ENCODE results near the gene LYZL1. TPM values are rescaled to one million over a fixed set of nuclear protein-coding genes. Genes with fewer than 3 reads are reported as not detected.

LYZL1 gene
- total RNA-seq, 3 donors from 2014 or later, result not detected

GRCh38 chr10:29255104-29255503 lies 33.8 kb upstream of the LYZL1 start:
- Histone ChIP-seq H3K36me3 (no peaks in the 10 kb centered on the region), H3K9me3 (no peaks in the 10 kb centered on the region), H3K4me3 (no peak overlapping the region), H3K4me1 (no peaks in the 10 kb centered on the region), H3K27ac (no peak overlapping the region), H3K27me3 (peaks cover 0 to 5% of the 10 kb centered on the region in 2 donors)
- DNase-seq (ENCODE audit: low spot score in 2 of 2), result no peak
- no peak for TF ChIP-seq POLR2A (IDR thresholded peaks at IDR 0.05)
- TF ChIP-seq POLR2AphosphoS5 (IDR thresholded peaks at IDR 0.05), result no peak
- TF ChIP-seq, protein P1, sequence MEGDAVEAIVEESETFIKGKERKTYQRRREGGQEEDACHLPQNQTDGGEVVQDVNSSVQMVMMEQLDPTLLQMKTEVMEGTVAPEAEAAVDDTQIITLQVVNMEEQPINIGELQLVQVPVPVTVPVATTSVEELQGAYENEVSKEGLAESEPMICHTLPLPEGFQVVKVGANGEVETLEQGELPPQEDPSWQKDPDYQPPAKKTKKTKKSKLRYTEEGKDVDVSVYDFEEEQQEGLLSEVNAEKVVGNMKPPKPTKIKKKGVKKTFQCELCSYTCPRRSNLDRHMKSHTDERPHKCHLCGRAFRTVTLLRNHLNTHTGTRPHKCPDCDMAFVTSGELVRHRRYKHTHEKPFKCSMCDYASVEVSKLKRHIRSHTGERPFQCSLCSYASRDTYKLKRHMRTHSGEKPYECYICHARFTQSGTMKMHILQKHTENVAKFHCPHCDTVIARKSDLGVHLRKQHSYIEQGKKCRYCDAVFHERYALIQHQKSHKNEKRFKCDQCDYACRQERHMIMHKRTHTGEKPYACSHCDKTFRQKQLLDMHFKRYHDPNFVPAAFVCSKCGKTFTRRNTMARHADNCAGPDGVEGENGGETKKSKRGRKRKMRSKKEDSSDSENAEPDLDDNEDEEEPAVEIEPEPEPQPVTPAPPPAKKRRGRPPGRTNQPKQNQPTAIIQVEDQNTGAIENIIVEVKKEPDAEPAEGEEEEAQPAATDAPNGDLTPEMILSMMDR (IDR thresholded peaks at IDR 0.05), result no peak
- intact Hi-C loops (cut with DNase I; ENCODE audit: low total_unique reads), result no loop called here

DNA sequence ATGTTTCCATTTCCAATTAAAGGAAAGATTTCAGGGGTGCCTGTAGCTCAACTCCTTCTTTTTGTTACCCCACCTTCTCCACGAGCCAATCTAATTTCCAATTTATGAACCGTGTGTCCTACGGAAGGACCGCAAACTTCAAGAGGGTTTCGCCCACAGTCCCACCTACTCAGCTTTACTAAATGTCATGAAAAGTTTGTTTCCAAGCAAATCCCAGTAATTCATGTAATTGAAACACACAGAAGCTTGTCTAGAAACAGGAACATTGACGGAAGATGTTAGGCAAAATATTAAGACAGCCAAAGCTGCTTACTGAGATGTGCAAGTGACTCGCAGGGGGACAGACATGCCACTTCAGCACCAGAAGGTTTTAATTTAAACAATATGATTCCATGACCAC lies 32.9 kb upstream of the LYZL1 start:
- intact Hi-C loops (cut with DNase I; ENCODE audit: low total_unique reads), result no loop called here
- Histone ChIP-seq H3K27me3 (peaks cover 0 to 5% of the 10 kb centered on the region in 2 donors), H3K4me3 (no peak overlapping the region), H3K9me3 (no peaks in the 10 kb centered on the region), H3K4me1 (no peaks in the 10 kb centered on the region), H3K36me3 (no peaks in the 10 kb centered on the region), H3K27ac (no peak overlapping the region)
- TF ChIP-seq POLR2A (IDR thresholded peaks at IDR 0.05) (no peak), POLR2AphosphoS5 (IDR thresholded peaks at IDR 0.05) (no peak)
- TF ChIP-seq, protein P1 (IDR thresholded peaks at IDR 0.05), result no peak
- no peak for DNase-seq (ENCODE audit: low spot score in 2 of 2)

GRCh38 chr10:29256586-29256985 lies 32.3 kb upstream of the LYZL1 start:
- no peak overlapping the region for H3K4me3 ChIP-seq
- intact Hi-C loops (cut with DNase I; ENCODE audit: low total_unique reads), result no loop called here
- peaks cover 0 to 5% of the 10 kb centered on the region in 2 donors for H3K27me3 ChIP-seq
- H3K9me3 ChIP-seq, result no peaks in the 10 kb centered on the region
- H3K27ac ChIP-seq, result no peak overlapping the region
- H3K4me1 ChIP-seq, result no peaks in the 10 kb centered on the region
- H3K36me3 ChIP-seq, result no peaks in the 10 kb centered on the region
- TF ChIP-seq, protein P1 (IDR thresholded peaks at IDR 0.05), result no peak
- TF ChIP-seq POLR2A (IDR thresholded peaks at IDR 0.05) (no peak), POLR2AphosphoS5 (IDR thresholded peaks at IDR 0.05) (no peak)
- no peak for DNase-seq (ENCODE audit: low spot score in 2 of 2)

DNA sequence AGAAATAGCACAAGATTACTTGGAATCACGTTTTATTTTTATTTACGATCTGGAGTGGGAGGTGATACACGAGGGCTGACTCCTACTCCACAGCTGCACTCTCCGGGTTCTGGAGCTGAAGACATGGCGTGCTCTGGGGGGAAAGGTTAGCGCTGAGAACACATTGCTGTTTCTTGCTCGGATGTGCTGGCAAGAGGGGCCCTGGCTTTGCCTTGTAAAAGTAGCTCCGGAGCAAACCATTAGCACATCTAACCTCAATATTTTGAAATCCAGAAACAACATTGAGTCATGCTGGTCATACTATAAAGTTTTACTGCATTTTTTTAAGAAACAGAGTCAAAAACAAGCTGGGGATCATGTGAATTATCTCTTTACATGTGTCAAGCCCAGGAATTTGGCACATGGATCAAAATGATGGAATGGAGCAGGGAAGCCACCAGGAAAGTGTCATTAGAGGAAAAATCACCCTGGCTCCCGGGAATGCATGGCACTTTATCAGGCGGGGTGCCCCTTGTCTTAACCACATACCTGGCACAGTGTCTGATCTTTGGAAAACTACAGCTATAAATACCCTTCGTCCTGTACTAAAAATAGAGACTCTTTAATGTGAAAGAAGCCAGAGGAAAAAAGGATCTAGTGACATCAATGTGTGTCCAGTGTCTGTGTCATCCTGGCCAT lies 31.6 kb upstream of the LYZL1 start:
- TF ChIP-seq POLR2A (IDR thresholded peaks at IDR 0.05) (no peak), POLR2AphosphoS5 (IDR thresholded peaks at IDR 0.05) (peak; percentile 17 to 42 (median 38))
- peak in 1 of 2 donors; percentile 38 for DNase-seq (ENCODE audit: low spot score in 2 of 2)
- H3K27me3 ChIP-seq, result peaks cover 0 to 5% of the 10 kb centered on the region in 2 donors
- H3K9me3 ChIP-seq, result no peaks in the 10 kb centered on the region
- no peaks in the 10 kb centered on the region for H3K4me1 ChIP-seq
- peak overlapping the region; percentile 23 to 64 for H3K27ac ChIP-seq
- H3K36me3 ChIP-seq, result no peaks in the 10 kb centered on the region
- intact Hi-C loops (cut with DNase I; ENCODE audit: low total_unique reads), result no loop called here
- H3K4me3 ChIP-seq, result no peak overlapping the region

GRCh38 chr10:29257784-29258135 lies 31.1 kb upstream of the LYZL1 start:
- TF ChIP-seq, protein P1 (IDR thresholded peaks at IDR 0.05), result no peak
- TF ChIP-seq POLR2AphosphoS5 (IDR thresholded peaks at IDR 0.05) (no peak), POLR2A (IDR thresholded peaks at IDR 0.05) (no peak)
- no peaks in the 10 kb centered on the region for H3K4me1 ChIP-seq
- DNase-seq (ENCODE audit: low spot score in 2 of 2), result no peak
- H3K36me3 ChIP-seq, result no peaks in the 10 kb centered on the region
- H3K27ac ChIP-seq, result peak overlapping the region; percentile 23 to 64
- intact Hi-C loops (cut with DNase I; ENCODE audit: low total_unique reads), result no loop called here
- no peaks in the 10 kb centered on the region for H3K9me3 ChIP-seq
- H3K4me3 ChIP-seq, result no peak overlapping the region
- H3K27me3 ChIP-seq, result peaks cover 0 to 4% of the 10 kb centered on the region in 2 donors

Measured in breast epithelium (tissue), 4 donors.